Spleen (tissue), 11 donors: ENCODE measurements around the gene DSE. TPM values are rescaled to one million over a fixed set of nuclear protein-coding genes. Genes with fewer than 3 reads are reported as not detected.

Source experiments
- DNase-seq: peaks from one replicate; pipeline ENCODE4 v3.0.0-alpha.2; 2020
- H3K27ac ChIP-seq, 8 donors: fragments of 200-600 bp; sonication (generic) in 7 of 8; 1 replicate in 4 of 8; 2 replicates in 4 of 8; pipeline versions ENCODE4 v1.5.0 to v1.8.0; 2016 to 2021; ENCODE audit warnings: inconsistent platforms in 4 of 8, mild to moderate bottlenecking in 4 of 8, moderate library complexity in 1 of 8
- H3K27me3 ChIP-seq, 7 donors: fragments of 200-600 bp; sonication (generic) in 6 of 7; replicated peaks in 1 of 7; 1 replicate in 4 of 7; 2 replicates in 3 of 7; pipeline versions ENCODE4 v1.5.0 to v1.8.0; 2016 to 2021; ENCODE audit warnings: inconsistent platforms in 3 of 7, mild to moderate bottlenecking in 1 of 7
- H3K36me3 ChIP-seq, 6 donors: fragments of 200-600 bp; sonication (generic) in 5 of 6; 1 replicate in 4 of 6; 2 replicates in 2 of 6; pipeline versions ENCODE4 v1.5.0 to v1.8.0; 2016 to 2021; ENCODE audit warnings: inconsistent platforms in 2 of 6
- H3K4me1 ChIP-seq, 6 donors: fragments of 200-600 bp; sonication (generic) in 5 of 6; 1 replicate in 3 of 6; 2 replicates in 3 of 6; pipeline versions ENCODE4 v1.5.0 to v1.8.0; 2016 to 2021; ENCODE audit warnings: inconsistent platforms in 3 of 6
- H3K4me3 ChIP-seq, 8 donors: fragments of 200-600 bp; sonication (generic) in 7 of 8; 1 replicate in 4 of 8; 2 replicates in 4 of 8; pipeline versions ENCODE4 v1.5.0 to v1.8.0; 2016 to 2021; ENCODE audit warnings: inconsistent platforms in 4 of 8, mild to moderate bottlenecking in 4 of 8, moderate library complexity in 2 of 8
- H3K9me3 ChIP-seq, 8 donors: fragments of 200-600 bp; sonication (generic) in 7 of 8; 1 replicate in 4 of 8; 2 replicates in 4 of 8; pipeline versions ENCODE4 v1.5.0 to v1.8.0; 2016 to 2021; ENCODE audit warnings: inconsistent platforms in 4 of 8
- CTCF ChIP-seq, 11 experiments: fragments of 200-600 bp in 7 of 11; fragments of 450-650 bp in 4 of 11; sonication (generic) in 4 of 11; IDR thresholded peaks in 8 of 11; conservative IDR thresholded peaks in 3 of 11; 1 replicate in 7 of 11; 2 replicates in 4 of 11; pipeline versions ENCODE4 v1.4.0 to v1.8.0; 2016 to 2021; ENCODE audit warnings: antibody characterized with exemption in 11 of 11, inconsistent platforms in 4 of 11, mild to moderate bottlenecking in 1 of 11
- POLR2A ChIP-seq, 3 donors: fragments of 450-650 bp; IDR thresholded peaks; one replicate each; pipeline ENCODE4 v1.5.1; 2017; ENCODE audit warnings: antibody characterized with exemption in 3 of 3, mild to moderate bottlenecking in 1 of 3
- POLR2AphosphoS5 ChIP-seq, 3 donors: sonication (generic); formaldehyde crosslinking; IDR thresholded peaks; one replicate each; pipeline ENCODE4 v1.5.1; 2017; ENCODE audit warnings: antibody characterized with exemption in 3 of 3
- WGBS, 5 donors: extraction: QIAGEN DNeasy Blood & Tissue Kit in 3 of 5; methylation state at CpG; one replicate each; pipeline versions ENCODE4 v1.1.5 to v1.1.7; 2013 to 2018; 5-methylcytosine and 5-hydroxymethylcytosine counted together
- intact Hi-C: fragments of 100-400 bp; cut with DNase I; formaldehyde crosslinking; loops from one replicate; pipeline ENCODE4 v1.15.0; 2023; ENCODE audit warnings: low total_unique reads
- polyA plus RNA-seq, 3 donors: library from polyadenylated mRNA; stranded (reverse); fragments of 200-250 nt; gene quantifications; one replicate each; pipeline ENCODE4 v1.2.1, GENCODE V29; 2013
- total RNA-seq, 7 donors: library from RNA; depleted of rRNA in 3 of 7; stranded (reverse); fragments of >200 nt in 3 of 7; fragmentation: NEBNext Ultra II Directional in 4 of 7; extraction: Animal tissue kit (Norgen Biotek cat#: 25700) in 4 of 7; gene quantifications; one replicate each; pipeline versions ENCODE4 v1.1.0 to v1.2.1, GENCODE V29; 2016 to 2021
- donor health status: healthy with polysubstance abuse.
- donor health status: DM: no; HTN: no; CAD: no; lungs with moderate emphysema.
- donor health status: DM: no; HTN: no; CAD: no.
- donor health status: Bipolar disorder and iron deficiency.
- donor health status: healthy.
- donor health status: DM: no; HTN: no; CAD: no.
- donor health status: DM: yes; HTN: yes; CAD: no.

The DSE gene
- total and polyA plus RNA-seq, 10 donors: 8.2 to 82.3 (median 61.7) TPM

DNA sequence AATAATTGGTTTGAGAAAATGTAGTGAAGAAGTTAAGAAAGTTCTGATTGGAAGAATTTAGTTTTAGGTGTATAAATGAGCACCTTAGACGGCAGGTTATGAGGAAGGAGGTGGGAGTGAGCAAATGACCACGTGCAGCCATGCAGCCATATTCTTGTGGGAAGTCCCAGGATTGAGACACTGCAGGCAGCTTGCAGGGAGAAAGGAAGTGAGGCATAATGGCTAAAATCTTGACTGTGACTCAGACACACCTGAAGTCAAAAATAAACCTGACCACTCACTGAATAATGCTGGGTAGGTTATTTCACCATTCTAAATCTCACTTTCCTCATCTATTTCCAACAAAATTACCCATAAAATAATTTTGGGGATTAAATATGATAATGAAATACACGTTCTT, 16.6 kb downstream of the DSE start:
- no peak overlapping the region for H3K4me3 ChIP-seq
- intact Hi-C loops: no loop called here
- no peak for TF ChIP-seq POLR2A (IDR thresholded peaks at IDR 0.05)
- no peak for TF ChIP-seq POLR2AphosphoS5 (IDR thresholded peaks at IDR 0.05)
- no peak for TF ChIP-seq CTCF (IDR thresholded peaks at IDR 0.05 in 8 of 11, conservative IDR thresholded peaks at IDR 0.05 in 3 of 11)
- no peaks in the 10 kb centered on the region for H3K9me3 ChIP-seq
- H3K36me3 ChIP-seq: no peaks in the 10 kb centered on the region
- H3K27ac ChIP-seq: peak overlapping the region in 5 of 8 donors; percentile 61 to 87 (median 81)
- WGBS, 5 donors: 38 to 59% (median 44%) methylated on average over 3 of the region's 3 CpGs
- no peaks in the 10 kb centered on the region for H3K27me3 ChIP-seq
- peaks cover 66 to 81% (median 72%) of the 10 kb centered on the region in 6 donors for H3K4me1 ChIP-seq
- no peak for DNase-seq

GRCh38 chr6:116388924-116389323, 18.2 kb downstream of the DSE start:
- 17 to 24% (median 23%) methylated on average over 3 of the region's 3 CpGs for WGBS, 5 donors

GRCh38 chr6:116389357-116389756, 18.6 kb downstream of the DSE start:
- peak overlapping the region in 7 of 8 donors; percentile 5 to 87 (median 70) for H3K27ac ChIP-seq
- H3K4me1 ChIP-seq: peaks cover 75 to 100% (median 90%) of the 10 kb centered on the region in 6 donors

More at GRCh38 chr6:116388924-116389323, 18.2 kb downstream of the DSE start:
- no peaks in the 10 kb centered on the region for H3K9me3 ChIP-seq
- intact Hi-C loops: no loop called here
- no peaks in the 10 kb centered on the region for H3K27me3 ChIP-seq
- TF ChIP-seq CTCF (IDR thresholded peaks at IDR 0.05 in 8 of 11, conservative IDR thresholded peaks at IDR 0.05 in 3 of 11) (no peak), POLR2A (IDR thresholded peaks at IDR 0.05) (no peak), POLR2AphosphoS5 (IDR thresholded peaks at IDR 0.05) (peak in 1 of 3 donors; percentile 26)
- no peak overlapping the region for H3K4me3 ChIP-seq
- peak overlapping the region in 7 of 8 donors; percentile 5 to 87 (median 70) for H3K27ac ChIP-seq
- H3K4me1 ChIP-seq: peaks cover 75 to 96% (median 88%) of the 10 kb centered on the region in 6 donors
- H3K36me3 ChIP-seq: no peaks in the 10 kb centered on the region
- no peak for DNase-seq

GRCh38 chr6:116390581-116390980, 19.8 kb downstream of the DSE start:
- H3K27ac ChIP-seq: peak overlapping the region; percentile 17 to 87 (median 64)

More at GRCh38 chr6:116389357-116389756, 18.6 kb downstream of the DSE start:
- intact Hi-C loops: no loop called here
- H3K27me3 ChIP-seq: no peaks in the 10 kb centered on the region
- DNase-seq: no peak
- TF ChIP-seq POLR2A (IDR thresholded peaks at IDR 0.05) (no peak), POLR2AphosphoS5 (IDR thresholded peaks at IDR 0.05) (no peak), CTCF (IDR thresholded peaks at IDR 0.05 in 8 of 11, conservative IDR thresholded peaks at IDR 0.05 in 3 of 11) (no peak)
- H3K36me3 ChIP-seq: no peaks in the 10 kb centered on the region
- no peaks in the 10 kb centered on the region for H3K9me3 ChIP-seq
- no peak overlapping the region for H3K4me3 ChIP-seq

More at GRCh38 chr6:116390581-116390980, 19.8 kb downstream of the DSE start:
- DNase-seq: no peak
- H3K27me3 ChIP-seq: no peaks in the 10 kb centered on the region
- peak overlapping the region in 1 of 8 donors; percentile 17 for H3K4me3 ChIP-seq
- peaks cover 75 to 100% (median 88%) of the 10 kb centered on the region in 6 donors for H3K4me1 ChIP-seq
- TF ChIP-seq CTCF (IDR thresholded peaks at IDR 0.05 in 8 of 11, conservative IDR thresholded peaks at IDR 0.05 in 3 of 11) (no peak), POLR2A (IDR thresholded peaks at IDR 0.05) (no peak), POLR2AphosphoS5 (IDR thresholded peaks at IDR 0.05) (no peak)
- WGBS, 5 donors: 8 to 22% (median 15%) methylated on average over 4 of the region's 4 CpGs
- H3K36me3 ChIP-seq: no peaks in the 10 kb centered on the region
- intact Hi-C loops: no loop called here
- H3K9me3 ChIP-seq: no peaks in the 10 kb centered on the region
